Measurements from ENCODE around the gene STARD13.

STARD13 gene

GRCh38 chr13:33283195-33283911 lies 2.2 kb downstream of the STARD13 start:
- no peak for DNase-seq
- Histone ChIP-seq H3K36me3 (no peaks in the 10 kb centered on the region), H3K27ac (no peak overlapping the region), H3K9me3 (ENCODE audit: severe bottlenecking) (no peaks in the 10 kb centered on the region), H3K27me3 (ENCODE audit: insufficient read depth, low read depth, severe bottlenecking) (no peaks in the 10 kb centered on the region), H3K4me3 (ENCODE audit: low read depth, low read length) (no peak overlapping the region)
- no peak for TF ChIP-seq CTCF (IDR thresholded peaks at IDR 0.05; ENCODE audit: low read depth, low read length)

GRCh38 chr13:33281951-33282595 lies 3.5 kb downstream of the STARD13 start:
- Histone ChIP-seq H3K36me3 (no peaks in the 10 kb centered on the region), H3K9me3 (ENCODE audit: severe bottlenecking) (no peaks in the 10 kb centered on the region), H3K27me3 (ENCODE audit: insufficient read depth, low read depth, severe bottlenecking) (no peaks in the 10 kb centered on the region), H3K4me3 (ENCODE audit: low read depth, low read length) (no peak overlapping the region), H3K27ac (no peak overlapping the region)
- DNase-seq, result no peak
- no peak for TF ChIP-seq CTCF (IDR thresholded peaks at IDR 0.05; ENCODE audit: low read depth, low read length)

GRCh38 chr13:33280923-33281322 lies 4.6 kb downstream of the STARD13 start:
- no peaks in the 10 kb centered on the region for H3K36me3 ChIP-seq

GRCh38 chr13:33280279-33280905 lies 5.2 kb downstream of the STARD13 start:
- Histone ChIP-seq H3K27ac (no peak overlapping the region), H3K36me3 (no peaks in the 10 kb centered on the region), H3K4me3 (ENCODE audit: low read depth, low read length) (no peak overlapping the region)

More at GRCh38 chr13:33280923-33281322, 4.6 kb downstream of the STARD13 start:
- no peaks in the 10 kb centered on the region for H3K9me3 ChIP-seq (ENCODE audit: severe bottlenecking)
- H3K27ac ChIP-seq, result no peak overlapping the region
- no peak for DNase-seq
- no peak overlapping the region for H3K4me3 ChIP-seq (ENCODE audit: low read depth, low read length)
- no peaks in the 10 kb centered on the region for H3K27me3 ChIP-seq (ENCODE audit: insufficient read depth, low read depth, severe bottlenecking)
- no peak for TF ChIP-seq CTCF (IDR thresholded peaks at IDR 0.05; ENCODE audit: low read depth, low read length)

More at GRCh38 chr13:33280279-33280905, 5.2 kb downstream of the STARD13 start:
- DNase-seq, result no peak
- no peaks in the 10 kb centered on the region for H3K9me3 ChIP-seq (ENCODE audit: severe bottlenecking)
- H3K27me3 ChIP-seq (ENCODE audit: insufficient read depth, low read depth, severe bottlenecking), result no peaks in the 10 kb centered on the region
- no peak for TF ChIP-seq CTCF (IDR thresholded peaks at IDR 0.05; ENCODE audit: low read depth, low read length)

Measured in WERI-Rb-1 (cell line).